ENCODE measurements around the gene HERPUD1.

The HERPUD1 gene

DNA sequence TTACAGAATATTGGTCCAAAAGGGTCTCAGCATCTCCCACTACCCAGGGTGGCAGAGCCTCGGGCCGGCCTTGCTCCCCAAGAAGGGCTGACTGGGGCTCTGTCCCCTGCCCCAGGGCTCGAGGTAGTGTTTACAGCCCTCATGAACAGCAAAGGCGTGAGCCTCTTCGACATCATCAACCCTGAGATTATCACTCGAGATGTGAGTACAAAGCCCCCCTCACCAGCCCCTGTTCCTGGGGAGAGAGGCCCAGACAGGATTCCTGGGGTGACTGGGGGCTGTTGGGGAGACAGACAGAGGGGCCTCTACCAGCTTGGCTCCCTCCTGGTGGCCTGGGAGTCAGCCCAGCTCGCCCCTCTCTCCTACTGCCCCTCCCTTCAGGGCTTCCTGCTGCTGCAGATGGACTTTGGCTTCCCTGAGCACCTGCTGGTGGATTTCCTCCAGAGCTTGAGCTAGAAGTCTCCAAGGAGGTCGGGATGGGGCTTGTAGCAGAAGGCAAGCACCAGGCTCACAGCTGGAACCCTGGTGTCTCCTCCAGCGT lies 51.3 kb downstream of the HERPUD1 start:
- no peak overlapping the region for H3K4me3 ChIP-seq (ENCODE audit: low read length)
- TF ChIP-seq EZH2phosphoT487 (IDR thresholded peaks at IDR 0.05; ENCODE audit: borderline replicate concordance, low read length): no peak
- TF ChIP-seq, protein P1, sequence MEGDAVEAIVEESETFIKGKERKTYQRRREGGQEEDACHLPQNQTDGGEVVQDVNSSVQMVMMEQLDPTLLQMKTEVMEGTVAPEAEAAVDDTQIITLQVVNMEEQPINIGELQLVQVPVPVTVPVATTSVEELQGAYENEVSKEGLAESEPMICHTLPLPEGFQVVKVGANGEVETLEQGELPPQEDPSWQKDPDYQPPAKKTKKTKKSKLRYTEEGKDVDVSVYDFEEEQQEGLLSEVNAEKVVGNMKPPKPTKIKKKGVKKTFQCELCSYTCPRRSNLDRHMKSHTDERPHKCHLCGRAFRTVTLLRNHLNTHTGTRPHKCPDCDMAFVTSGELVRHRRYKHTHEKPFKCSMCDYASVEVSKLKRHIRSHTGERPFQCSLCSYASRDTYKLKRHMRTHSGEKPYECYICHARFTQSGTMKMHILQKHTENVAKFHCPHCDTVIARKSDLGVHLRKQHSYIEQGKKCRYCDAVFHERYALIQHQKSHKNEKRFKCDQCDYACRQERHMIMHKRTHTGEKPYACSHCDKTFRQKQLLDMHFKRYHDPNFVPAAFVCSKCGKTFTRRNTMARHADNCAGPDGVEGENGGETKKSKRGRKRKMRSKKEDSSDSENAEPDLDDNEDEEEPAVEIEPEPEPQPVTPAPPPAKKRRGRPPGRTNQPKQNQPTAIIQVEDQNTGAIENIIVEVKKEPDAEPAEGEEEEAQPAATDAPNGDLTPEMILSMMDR (IDR thresholded peaks at IDR 0.05; ENCODE audit: low read depth, low read length, poor library complexity, severe bottlenecking): no peak
- no peaks in the 10 kb centered on the region for H3K9me3 ChIP-seq (ENCODE audit: control insufficient read depth, insufficient read depth, low read length)
- H3K27me3 ChIP-seq (ENCODE audit: control insufficient read depth, low read length): no peaks in the 10 kb centered on the region
- H3K36me3 ChIP-seq (ENCODE audit: control insufficient read depth, low read length): no peaks in the 10 kb centered on the region
- no peaks in the 10 kb centered on the region for H3K79me2 ChIP-seq (ENCODE audit: control insufficient read depth, low read length)
- H3K9me2 ChIP-seq (replicated peaks; ENCODE audit: control insufficient read depth, low read length): no peaks in the 10 kb centered on the region
- H4K20me1 ChIP-seq (ENCODE audit: control insufficient read depth, insufficient read depth, low read depth, low read length): no peaks in the 10 kb centered on the region
- H3F3A ChIP-seq (ENCODE audit: control insufficient read depth, insufficient read depth): peaks cover 2% of the 10 kb centered on the region; the same call in 1 of the 2 replicates
- no peak overlapping the region for H3K27ac ChIP-seq (ENCODE audit: low read depth, low read length)
- no peak overlapping the region for H3K4me2 ChIP-seq (ENCODE audit: low read length)
- peaks cover 71% of the 10 kb centered on the region for H3K4me1 ChIP-seq (ENCODE audit: control insufficient read depth, low read length)

DNA sequence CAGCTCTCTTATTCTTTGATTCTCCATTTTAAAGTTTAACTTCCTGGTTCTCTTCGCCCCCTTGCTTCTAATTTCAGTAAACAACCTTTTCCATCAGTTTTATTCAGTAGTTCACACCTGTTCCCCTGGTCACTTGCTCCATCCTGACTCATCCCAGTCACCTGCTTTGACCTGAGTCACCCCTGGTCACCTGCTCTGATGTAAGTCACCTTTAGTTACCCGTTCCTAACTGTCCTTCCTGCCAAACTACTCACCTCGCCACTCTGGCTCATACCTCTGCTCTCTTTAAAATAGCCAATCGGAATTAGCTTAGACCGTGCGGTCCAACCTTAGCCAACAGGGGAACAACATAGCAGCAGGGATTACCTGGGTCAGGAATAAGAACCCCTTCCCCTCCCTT lies 52.7 kb downstream of the HERPUD1 start:
- no peak for TF ChIP-seq EZH2phosphoT487 (IDR thresholded peaks at IDR 0.05; ENCODE audit: borderline replicate concordance, low read length)
- TF ChIP-seq, protein P1 (IDR thresholded peaks at IDR 0.05; ENCODE audit: low read depth, low read length, poor library complexity, severe bottlenecking): no peak
- Histone ChIP-seq H4K20me1 (ENCODE audit: control insufficient read depth, insufficient read depth, low read depth, low read length) (no peaks in the 10 kb centered on the region), H3F3A (ENCODE audit: control insufficient read depth, insufficient read depth) (no peaks in the 10 kb centered on the region; the same call in 1 of the 2 replicates), H3K27me3 (ENCODE audit: control insufficient read depth, low read length) (no peaks in the 10 kb centered on the region), H3K9me3 (ENCODE audit: control insufficient read depth, insufficient read depth, low read length) (no peaks in the 10 kb centered on the region), H3K4me3 (ENCODE audit: low read length) (no peak overlapping the region), H3K4me1 (ENCODE audit: control insufficient read depth, low read length) (peaks cover 73% of the 10 kb centered on the region), H3K27ac (ENCODE audit: low read depth, low read length) (no peak overlapping the region), H3K9me2 (replicated peaks; ENCODE audit: control insufficient read depth, low read length) (no peaks in the 10 kb centered on the region), H3K4me2 (ENCODE audit: low read length) (no peak overlapping the region), H3K79me2 (ENCODE audit: control insufficient read depth, low read length) (no peaks in the 10 kb centered on the region), H3K36me3 (ENCODE audit: control insufficient read depth, low read length) (no peaks in the 10 kb centered on the region)

GRCh38 chr16:56985288-56985961 lies 53.5 kb downstream of the HERPUD1 start:
- Histone ChIP-seq H3K9me3 (ENCODE audit: control insufficient read depth, insufficient read depth, low read length) (no peaks in the 10 kb centered on the region), H3K4me2 (ENCODE audit: low read length) (no peak overlapping the region), H3K36me3 (ENCODE audit: control insufficient read depth, low read length) (no peaks in the 10 kb centered on the region), H3K27ac (ENCODE audit: low read depth, low read length) (no peak overlapping the region), H3K4me3 (ENCODE audit: low read length) (no peak overlapping the region), H3F3A (ENCODE audit: control insufficient read depth, insufficient read depth) (no peaks in the 10 kb centered on the region; the same call in 1 of the 2 replicates), H3K27me3 (ENCODE audit: control insufficient read depth, low read length) (no peaks in the 10 kb centered on the region), H3K4me1 (ENCODE audit: control insufficient read depth, low read length) (peaks cover 80% of the 10 kb centered on the region), H3K79me2 (ENCODE audit: control insufficient read depth, low read length) (no peaks in the 10 kb centered on the region), H3K9me2 (replicated peaks; ENCODE audit: control insufficient read depth, low read length) (no peaks in the 10 kb centered on the region), H4K20me1 (ENCODE audit: control insufficient read depth, insufficient read depth, low read depth, low read length) (no peaks in the 10 kb centered on the region)
- TF ChIP-seq, protein P1 (IDR thresholded peaks at IDR 0.05; ENCODE audit: low read depth, low read length, poor library complexity, severe bottlenecking): no peak
- no peak for TF ChIP-seq EZH2phosphoT487 (IDR thresholded peaks at IDR 0.05; ENCODE audit: borderline replicate concordance, low read length)

Data from DOHH2 (cell line).